HEK293 (cell line): ENCODE data around the gene C17orf50.

Source experiments
- REPIN1 ChIP-seq: fragments of 450-650 bp; formaldehyde crosslinking; IDR thresholded peaks from 2 replicates; pipeline ENCODE4 v1.5.1; 2017; ENCODE audit warnings: missing biosample characterization, missing genetic modification characterization, low read depth
- ZNF362 ChIP-seq: fragments of 450-650 bp; formaldehyde crosslinking; IDR thresholded peaks from 2 replicates; pipeline ENCODE4 v1.5.1; 2016; ENCODE audit warnings: missing biosample characterization, missing genetic modification characterization
- ZNF555 ChIP-seq: fragments of 450-650 bp; formaldehyde crosslinking; conservative IDR thresholded peaks from 2 replicates; pipeline ENCODE4 v1.5.1; 2017; ENCODE audit warnings: missing biosample characterization, mild to moderate bottlenecking, missing genetic modification characterization, inconsistent platforms

DNA sequence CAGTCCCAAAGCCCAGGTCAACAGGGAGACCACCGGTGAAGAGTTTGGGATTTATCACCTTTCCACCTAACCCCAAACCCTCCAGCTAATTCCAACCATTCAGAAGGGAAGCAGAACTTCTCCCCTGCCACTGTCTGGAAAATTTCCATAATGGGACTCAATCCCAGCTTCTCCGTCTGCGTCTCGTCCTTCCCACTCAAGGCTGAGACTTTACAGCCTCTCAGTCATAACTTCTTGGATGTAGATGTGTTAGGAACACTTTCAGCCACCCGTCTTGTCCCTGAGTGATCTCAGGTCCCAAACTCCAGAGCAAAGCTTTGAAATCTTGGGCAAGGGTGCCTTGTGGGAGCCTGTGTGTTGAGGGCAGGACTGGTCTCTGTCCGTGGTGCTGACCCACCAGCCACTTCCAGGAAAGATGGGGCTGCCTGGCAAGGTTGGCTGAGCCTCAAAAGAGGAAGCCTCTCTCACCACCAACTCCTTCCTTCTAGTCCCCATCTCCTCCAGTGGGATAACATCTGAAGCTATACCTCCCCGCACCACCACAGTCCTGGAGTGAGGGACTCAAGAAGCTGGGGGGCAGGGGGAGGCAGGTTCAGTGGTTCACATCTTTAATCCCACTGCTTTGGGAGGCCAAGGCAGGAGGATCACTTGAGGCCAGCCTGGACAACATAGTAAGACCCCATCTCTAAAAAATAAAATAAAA is 16.9 kb upstream of the C17orf50 start:
- TF ChIP-seq ZNF362 (tag by site-specific recombination) (no peak), REPIN1 (tag by site-specific recombination) (no peak), ZNF555 (tag by site-specific recombination) (no peak)
